K562 (cell line): Measurements from ENCODE around the gene FILIP1. TPM values are rescaled to one million over a fixed set of nuclear protein-coding genes. Genes with fewer than 3 reads are reported as not detected.

ENCODE experiments used
- ATAC-seq: fragments of 200-7000 bp; cut with Tn5 transposase; 3 replicates; pipeline ENCODE4 v1.9.1; 2020; ENCODE audit warnings: moderate library complexity
- BruUV-seq: library from RNA; stranded (reverse); fragments of 400-500 nt; replicated peaks from 2 replicates; lab custom pipeline; 2021; lab: Mats Ljungman, UMichigan
- CTCF ChIA-PET: fragments of 300-600 bp; formaldehyde crosslinking; extraction: SDS; loops from one replicate; lab custom pipeline; 2021; ENCODE audit warnings: low intra/inter-chr PET ratio; lab: Yijun Ruan, JAX
- POLR2A ChIA-PET: fragments of 300-600, 350-650 bp; sonication (Branson Sonifier 250); formaldehyde crosslinking; extraction: SDS; loops from one replicate; lab custom pipeline; 2021; ENCODE audit warnings: antibody characterized with exemption, inconsistent platforms; lab: Yijun Ruan, JAX
- DNase-seq, 4 experiments: peaks; one replicate each; pipeline versions ENCODE4 v3.0.0 to v3.0.0-alpha.2; 2011 to 2018; ENCODE audit warnings: low spot score in 3 of 4, mixed read lengths in 3 of 4; ENCODE audit errors: extremely low read depth in 1 of 4
- FAIRE-seq: peaks from 2 replicates; lab custom pipeline; 2011; peaks lifted over from hg19 to GRCh38; lab: Jason Lieb, UNC
- H2AFZ ChIP-seq: 2 replicates; pipeline ENCODE4 v1.6.0; 2011; ENCODE audit warnings: low read depth, low read length, control low read depth, inconsistent platforms
- H3K27ac ChIP-seq: fragments of 200-600 bp; 3 replicates; pipeline ENCODE4 v1.8.0; 2011; ENCODE audit warnings: low read depth, mild to moderate bottlenecking, control low read depth, inconsistent platforms, low read length, moderate library complexity, mixed read lengths; ENCODE audit errors: extremely low read depth
- H3K27me3 ChIP-seq, 2 experiments: fragments of 300-600 bp in 1 of 2; 2 replicates in 1 of 2; 3 replicates in 1 of 2; pipeline versions ENCODE4 v1.6.0 to v1.8.0; 2011; ENCODE audit warnings: inconsistent platforms in 2 of 2, low read length in 2 of 2, mild to moderate bottlenecking in 1 of 2, mixed read lengths in 1 of 2, moderate library complexity in 1 of 2; ENCODE audit not compliant: control insufficient read depth in 2 of 2, insufficient read depth in 2 of 2
- H3K36me3 ChIP-seq: fragments of 300-600 bp; 3 replicates; pipeline ENCODE4 v1.8.0; 2011; ENCODE audit warnings: mild to moderate bottlenecking, low read length, inconsistent platforms; ENCODE audit not compliant: control insufficient read depth, insufficient read depth
- H3K4me1 ChIP-seq, 2 experiments: fragments of 200-600 bp in 1 of 2; replicated peaks in 1 of 2; 2 replicates in 1 of 2; 3 replicates in 1 of 2; pipeline versions ENCODE4 v1.5.1 to v1.8.0; 2011; ENCODE audit warnings: inconsistent platforms in 2 of 2, low read length in 2 of 2, mild to moderate bottlenecking in 1 of 2, mixed read lengths in 1 of 2, moderate library complexity in 1 of 2; ENCODE audit not compliant: control insufficient read depth in 2 of 2, insufficient read depth in 2 of 2
- H3K4me2 ChIP-seq: 2 replicates; pipeline ENCODE4 v1.6.1; 2011; ENCODE audit warnings: low read length, control low read depth, inconsistent platforms, mixed read lengths; ENCODE audit not compliant: insufficient read depth
- H3K4me3 ChIP-seq: fragments of 200-600 bp; sonication (generic), shearing (Covaris generic); 2 replicates; pipeline ENCODE4 v1.5.1; 2016; ENCODE audit warnings: control low read depth, inconsistent platforms
- H3K79me2 ChIP-seq: fragments of 200-600 bp; 3 replicates; pipeline ENCODE4 v1.8.0; 2011; ENCODE audit warnings: low read length, inconsistent platforms; ENCODE audit not compliant: control insufficient read depth, insufficient read depth
- H3K9ac ChIP-seq, 2 experiments: 2 replicates each; pipeline versions ENCODE4 v1.6.0 to v1.6.1; 2011; ENCODE audit warnings: low read depth in 2 of 2, low read length in 2 of 2, control low read depth in 1 of 2, inconsistent platforms in 1 of 2, mild to moderate bottlenecking in 1 of 2, mixed read lengths in 1 of 2; ENCODE audit not compliant: insufficient read depth in 1 of 2
- H3K9me1 ChIP-seq: one replicate; pipeline ENCODE4 v1.6.0; 2011; ENCODE audit warnings: inconsistent platforms, mild to moderate bottlenecking, low read length, moderate library complexity; ENCODE audit not compliant: control insufficient read depth, insufficient read depth
- H3K9me3 ChIP-seq: replicated peaks from 2 replicates; pipeline ENCODE4 v1.5.1; 2011; ENCODE audit warnings: low read depth, low read length, inconsistent platforms; ENCODE audit not compliant: control insufficient read depth, insufficient read depth
- H4K20me1 ChIP-seq: replicated peaks from 2 replicates; pipeline ENCODE4 v1.6.1; 2011; ENCODE audit warnings: low read length, inconsistent platforms, mixed read lengths; ENCODE audit not compliant: control insufficient read depth, insufficient read depth
- BRD4 ChIP-seq: fragments of 200-600 bp; sonication (generic); IDR thresholded peaks from 2 replicates; pipeline ENCODE4 v1.6.1; 2017; ENCODE audit warnings: inconsistent platforms
- MEIS2 ChIP-seq: fragments of 450-650 bp; IDR thresholded peaks from 2 replicates; pipeline ENCODE4 v1.6.1; 2014; ENCODE audit warnings: mild to moderate bottlenecking; ENCODE audit not compliant: partially characterized antibody
- PBX2 ChIP-seq, 2 experiments: IDR thresholded peaks in 1 of 2; conservative IDR thresholded peaks in 1 of 2; 2 replicates each; pipeline ENCODE4 v1.6.1; 2016; ENCODE audit warnings: low read depth in 2 of 2, mild to moderate bottlenecking in 1 of 2, missing compliant biosample characterization in 1 of 2, missing genetic modification characterization in 1 of 2, moderate library complexity in 1 of 2
- PKNOX1 ChIP-seq: fragments of 450-650 bp; IDR thresholded peaks from 2 replicates; pipeline ENCODE4 v1.6.1; 2016
- RNF219 ChIP-seq: fragments of 250-450 bp; sonication (Bioruptor Pico); IDR thresholded peaks from 2 replicates; pipeline ENCODE4 v1.5.0; 2022; ENCODE audit warnings: mild to moderate bottlenecking
- SRSF9 ChIP-seq: fragments of 200-400 bp; formaldehyde crosslinking; IDR thresholded peaks from 2 replicates; pipeline ENCODE4 v1.6.1; 2017; ENCODE audit warnings: low read depth, low read length, borderline replicate concordance
- ZBTB8A ChIP-seq: fragments of 450-650 bp; IDR thresholded peaks from 2 replicates; pipeline ENCODE4 v1.6.1; 2018; ENCODE audit warnings: mild to moderate bottlenecking, moderate library complexity; ENCODE audit not compliant: partially characterized antibody
- ZBTB9 ChIP-seq: fragments of 450-650 bp; formaldehyde crosslinking; IDR thresholded peaks from 2 replicates; pipeline ENCODE4 v1.4.0; 2020; ENCODE audit warnings: mild to moderate bottlenecking, moderate library complexity
- ZKSCAN8 ChIP-seq: fragments of 200-800 bp; sonication (Bioruptor generic); IDR thresholded peaks from 2 replicates; pipeline ENCODE4 v1.6.1; 2016; ENCODE audit warnings: missing genetic modification characterization, missing compliant biosample characterization
- ZNF184 ChIP-seq: sonication (generic); formaldehyde crosslinking; IDR thresholded peaks from 2 replicates; pipeline ENCODE4 v1.5.0; 2020; ENCODE audit warnings: missing genetic modification reagents
- ZNF707 ChIP-seq: fragments of 250-450 bp; sonication (Bioruptor Pico); conservative IDR thresholded peaks from 2 replicates; pipeline ENCODE4 v1.8.0; 2022; ENCODE audit warnings: inconsistent platforms, mild to moderate bottlenecking, moderate library complexity
- in situ Hi-C: fragments of 300-500 bp; cut with MboI; formaldehyde crosslinking; loops from 4 replicates; pipeline ENCODE4 v1.15.0; 2018; ENCODE audit warnings: inconsistent platforms, mixed read lengths
- intact Hi-C: fragments of 100-400 bp; cut with micrococcal nuclease; formaldehyde crosslinking; loops from 2 replicates; pipeline ENCODE4 v1.14.2; 2022
- polyA plus RNA-seq, 8 experiments: library from polyadenylated mRNA; depleted of rRNA in 4 of 8; stranded (reverse) in 5 of 8; unstranded in 3 of 8; fragments of >200 nt; fragmentation: Nextera tagmentation in 2 of 8; fragmentation: Illumina TruSeq in 1 of 8; extraction: Ambion mirVana in 2 of 8; extraction: Trizol in 1 of 8; gene quantifications; 2 replicates each; pipeline versions ENCODE4 v1.2.1 to v1.2.3, GENCODE V29; 2011 to 2014; ENCODE audit warnings: inconsistent platforms in 1 of 8, missing spikeins in 1 of 8
- total RNA-seq, 7 experiments: library from RNA; depleted of rRNA in 6 of 7; stranded (reverse); fragments of >200 nt in 6 of 7; fragmentation: Illumina TruSeq in 2 of 7; extraction: Trizol in 2 of 7; gene quantifications; 2 replicates each; pipeline versions ENCODE4 v1.2.1 to v1.2.3, GENCODE V29; 2011 to 2021; ENCODE audit warnings: low replicate concordance in 1 of 7

Gene FILIP1
- total and polyA plus RNA-seq, 9 of the 15 experiments (the other 6 are each of a cell fraction or from before 2014, with no cell fraction given), result 0.03 to 0.25 (median 0.10) TPM; not detected in 1

GRCh38 chr6:75275067-75275466, 218.5 kb downstream of the FILIP1 start:
- no peaks in the 10 kb centered on the region for H3K9me3 ChIP-seq
- no peak overlapping the region for H3K4me2 ChIP-seq
- FAIRE-seq, result no peak
- H3K27me3 ChIP-seq, result no peaks in the 10 kb centered on the region
- H4K20me1 ChIP-seq, result no peaks in the 10 kb centered on the region; the same call in 1 of the 2 replicates
- H3K27ac ChIP-seq, result no peak overlapping the region
- H3K79me2 ChIP-seq, result peaks cover 90% of the 10 kb centered on the region
- peaks cover 17% of the 10 kb centered on the region; the same call in 2 of the 3 replicates for H3K36me3 ChIP-seq
- H3K4me3 ChIP-seq, result no peak overlapping the region
- in situ Hi-C loops, result no loop called here
- intact Hi-C loops, result no loop called here
- no peaks in the 10 kb centered on the region for H3K9me1 ChIP-seq
- peaks cover 0 to 19% of the 10 kb centered on the region in 2 experiments; a peak in 3 of 5 replicates for H3K4me1 ChIP-seq
- H3K9ac ChIP-seq, result no peak overlapping the region
- POLR2A ChIA-PET, result interaction anchor here (1.0 to 1.5 kb wide), 3 partner anchors 8 to 31 kb away, joined by 3 to 5 read pairs (median 4); partner anchors contain the start of genes COX7A2 and TMEM30A
- no TSS peak for BruUV-seq
- DNase-seq, result no peak
- ATAC-seq, result no peak
- no peak overlapping the region for H2AFZ ChIP-seq
- CTCF ChIA-PET, result interaction anchor here (0.6 kb wide), 1 partner anchor 1818 kb away, joined by 3 read pairs; no protein-coding TSS in a partner anchor
- TF ChIP-seq ZKSCAN8 (CRISPR knock-in tag), result no peak
- TF ChIP-seq ZBTB9 (CRISPR knock-in tag), result no peak
- 0 out of 2 replicates have a peak, but pooled peaks have one; percentile 16 for TF ChIP-seq PKNOX1
- TF ChIP-seq MEIS2, result peak; percentile 59
- no peak for TF ChIP-seq BRD4
- no peak for TF ChIP-seq RNF219 (CRISPR knock-in tag)
- no peak for TF ChIP-seq PBX2 (CRISPR knock-in tag; IDR thresholded peaks at IDR 0.05; ENCODE audit: low read depth)
- TF ChIP-seq PBX2 (tag; conservative IDR thresholded peaks at IDR 0.05; ENCODE audit: low read depth), result peak; percentile 49; the same call in 1 of the 2 replicates
- TF ChIP-seq ZBTB8A, result no peak
- TF ChIP-seq ZNF707, result no peak
- no peak for TF ChIP-seq SRSF9
- no peak for TF ChIP-seq ZNF184 (CRISPR knock-in tag)
